SK-N-SH (cell line): Measurements from ENCODE around the gene INPP5J. TPM values are rescaled to one million over a fixed set of nuclear protein-coding genes. Genes with fewer than 3 reads are reported as not detected.

Experiments used
- CTCF ChIA-PET: fragments of 300-600, 350-600 bp; formaldehyde crosslinking; extraction: SDS; loops from one replicate; lab custom pipeline; 2021; lab: Yijun Ruan, JAX
- POLR2A ChIA-PET: fragments of 350-600 bp; sonication (Branson Sonifier 250); formaldehyde crosslinking; extraction: SDS; loops from one replicate; lab custom pipeline; 2020; ENCODE audit warnings: antibody characterized with exemption, inconsistent platforms; lab: Yijun Ruan, JAX
- DNase-seq: peaks from one replicate; pipeline ENCODE4 v3.0.0; 2012
- H2AFZ ChIP-seq: fragments of 200-600 bp; sonication (generic); 2 replicates; pipeline ENCODE4 v1.8.1; 2016; ENCODE audit warnings: antibody characterized with exemption, mild to moderate bottlenecking, low read depth
- H3F3A ChIP-seq: fragments of 200-600 bp; sonication (generic); replicated peaks from 2 replicates; pipeline ENCODE3; 2016; ENCODE audit warnings: antibody characterized with exemption, mild to moderate bottlenecking; ENCODE audit not compliant: insufficient read depth
- H3K27ac ChIP-seq, 2 experiments: fragments of 200-500 bp in 1 of 2; fragments of 200-600 bp in 1 of 2; sonication (Bioruptor generic) in 1 of 2; sonication (generic), shearing (Covaris generic) in 1 of 2; 2 replicates each; pipeline versions ENCODE4 v1.5.1 to v1.6.1; 2014 to 2016; ENCODE audit warnings: low read depth in 2 of 2, inconsistent platforms in 1 of 2, low read length in 1 of 2, mild to moderate bottlenecking in 1 of 2, mixed read lengths in 1 of 2
- H3K27me3 ChIP-seq: fragments of 200-600 bp; sonication (generic), shearing (Covaris generic); 2 replicates; pipeline ENCODE4 v1.6.1; 2016; ENCODE audit warnings: mixed run types; ENCODE audit not compliant: insufficient read depth
- H3K36me3 ChIP-seq, 2 experiments: fragments of 200-500 bp in 1 of 2; fragments of 200-600 bp in 1 of 2; sonication (Bioruptor generic) in 1 of 2; sonication (generic) in 1 of 2; replicated peaks in 1 of 2; 2 replicates each; pipeline versions ENCODE3 to v1.5.1; 2014 to 2016; ENCODE audit warnings: low read length in 1 of 2, mild to moderate bottlenecking in 1 of 2; ENCODE audit not compliant: insufficient read depth in 2 of 2, control insufficient read depth in 1 of 2
- H3K4me1 ChIP-seq, 2 experiments: fragments of 200-500 bp in 1 of 2; fragments of 200-600 bp in 1 of 2; sonication (Bioruptor generic) in 1 of 2; sonication (generic), shearing (Covaris generic) in 1 of 2; 2 replicates each; pipeline versions ENCODE4 v1.5.1 to v1.6.1; 2014 to 2016; ENCODE audit warnings: low read depth in 1 of 2, low read length in 1 of 2, mixed run types in 1 of 2; ENCODE audit not compliant: insufficient read depth in 2 of 2, control insufficient read depth in 1 of 2
- H3K4me2 ChIP-seq: fragments of 200-600 bp; sonication (generic), shearing (Covaris generic); 2 replicates; pipeline ENCODE4 v1.6.1; 2017; ENCODE audit warnings: mixed run types
- H3K4me3 ChIP-seq, 2 experiments: fragments of 200-500 bp in 1 of 2; fragments of 200-600 bp in 1 of 2; sonication (Bioruptor generic) in 1 of 2; sonication (generic), shearing (Covaris generic) in 1 of 2; 2 replicates each; pipeline versions ENCODE4 v1.5.1 to v1.8.1; 2014 to 2016; ENCODE audit warnings: low read depth in 2 of 2, inconsistent platforms in 1 of 2, low read length in 1 of 2, mild to moderate bottlenecking in 1 of 2, mixed read lengths in 1 of 2, moderate library complexity in 1 of 2
- H3K79me2 ChIP-seq: fragments of 200-600 bp; sonication (generic); 2 replicates; pipeline ENCODE4 v1.8.1; 2017; ENCODE audit warnings: mild to moderate bottlenecking; ENCODE audit not compliant: insufficient read depth
- H3K9ac ChIP-seq: fragments of 200-600 bp; sonication (generic); 2 replicates; pipeline ENCODE4 v1.6.1; 2017; ENCODE audit warnings: mixed run types
- H3K9me2 ChIP-seq: fragments of 200-600 bp; sonication (generic); 2 replicates; pipeline ENCODE4 v1.6.1; 2017; ENCODE audit warnings: mixed run types
- H3K9me3 ChIP-seq: fragments of 200-600 bp; sonication (generic); 2 replicates; pipeline ENCODE4 v1.6.1; 2017; ENCODE audit warnings: mixed run types, mild to moderate bottlenecking, moderate library complexity
- H4K20me1 ChIP-seq: fragments of 200-600 bp; sonication (generic); 2 replicates; pipeline ENCODE4 v1.6.1; 2017; ENCODE audit warnings: mild to moderate bottlenecking, mixed run types; ENCODE audit not compliant: insufficient read depth
- EZH2phosphoT487 ChIP-seq: fragments of 200-600 bp; sonication (generic); IDR thresholded peaks from 2 replicates; pipeline ENCODE4 v1.6.1; 2017; ENCODE audit warnings: low read depth, mixed run types, mild to moderate bottlenecking, antibody characterized with exemption, moderate library complexity, borderline replicate concordance
- FOXM1 ChIP-seq: IDR thresholded peaks from 2 replicates; pipeline ENCODE4 v1.4.0; 2012; ENCODE audit warnings: low read depth, mild to moderate bottlenecking
- GATA2 ChIP-seq: sonication (generic); formaldehyde crosslinking; IDR thresholded peaks from 2 replicates; pipeline ENCODE4 v1.5.0; 2020; ENCODE audit warnings: mild to moderate bottlenecking, missing genetic modification reagents
- JUND ChIP-seq: IDR thresholded peaks from 2 replicates; pipeline ENCODE4 v1.4.0; 2012
- MXI1 ChIP-seq: IDR thresholded peaks from 2 replicates; pipeline ENCODE4 v1.6.1; 2012; ENCODE audit warnings: mild to moderate bottlenecking, low read depth, low read length, improper control_type of control experiment
- POLR2AphosphoS5 ChIP-seq: IDR thresholded peaks from 2 replicates; pipeline ENCODE4 v1.6.1; 2012; ENCODE audit warnings: low read depth, low read length
- SIN3A ChIP-seq: IDR thresholded peaks from 2 replicates; pipeline ENCODE4 v1.6.1; 2012; ENCODE audit warnings: low read depth, mild to moderate bottlenecking, low read length, moderate library complexity, borderline replicate concordance
- SMC3 ChIP-seq: IDR thresholded peaks from 2 replicates; pipeline ENCODE4 v1.6.1; 2012; ENCODE audit warnings: low read depth, low read length, improper control_type of control experiment
- YY1 ChIP-seq: IDR thresholded peaks from 2 replicates; pipeline ENCODE4 v1.4.0; 2012; ENCODE audit warnings: low read depth, mild to moderate bottlenecking
- ZBTB33 ChIP-seq: IDR thresholded peaks from 2 replicates; pipeline ENCODE4 v1.4.0; 2012; ENCODE audit warnings: low read depth, borderline replicate concordance
- WGBS: methylation state at CpG from one replicate; pipeline ENCODE4 v1.1.6; 2017; ENCODE audit warnings: low lambda C conversion rate; 5-methylcytosine and 5-hydroxymethylcytosine counted together
- polyA plus RNA-seq, 3 experiments: library from polyadenylated mRNA; depleted of rRNA; stranded (reverse); fragments of >200 nt; gene quantifications; 2 replicates each; pipeline ENCODE4 v1.2.3, GENCODE V29; 2012
- TF ChIP-seq, protein P1 (sequence below): IDR thresholded peaks from 2 replicates; pipeline ENCODE4 v1.4.0; 2012; ENCODE audit warnings: low read depth, borderline replicate concordance
- TF ChIP-seq, protein P2 (sequence below): fragments of 200-600 bp; sonication (generic); IDR thresholded peaks from 2 replicates; pipeline ENCODE4 v1.6.1; 2017; ENCODE audit warnings: antibody characterized with exemption, mild to moderate bottlenecking, moderate library complexity
- TF ChIP-seq, protein P3 (sequence below): fragments of 150-350 bp; IDR thresholded peaks from 2 replicates; pipeline ENCODE4 v1.6.1; 2017; ENCODE audit warnings: antibody characterized with exemption, low read length, low read depth, borderline replicate concordance

Gene INPP5J
- polyA plus RNA-seq, 1 of the 3 experiments (the other 2 are of a cell fraction): 3.2 TPM

DNA sequence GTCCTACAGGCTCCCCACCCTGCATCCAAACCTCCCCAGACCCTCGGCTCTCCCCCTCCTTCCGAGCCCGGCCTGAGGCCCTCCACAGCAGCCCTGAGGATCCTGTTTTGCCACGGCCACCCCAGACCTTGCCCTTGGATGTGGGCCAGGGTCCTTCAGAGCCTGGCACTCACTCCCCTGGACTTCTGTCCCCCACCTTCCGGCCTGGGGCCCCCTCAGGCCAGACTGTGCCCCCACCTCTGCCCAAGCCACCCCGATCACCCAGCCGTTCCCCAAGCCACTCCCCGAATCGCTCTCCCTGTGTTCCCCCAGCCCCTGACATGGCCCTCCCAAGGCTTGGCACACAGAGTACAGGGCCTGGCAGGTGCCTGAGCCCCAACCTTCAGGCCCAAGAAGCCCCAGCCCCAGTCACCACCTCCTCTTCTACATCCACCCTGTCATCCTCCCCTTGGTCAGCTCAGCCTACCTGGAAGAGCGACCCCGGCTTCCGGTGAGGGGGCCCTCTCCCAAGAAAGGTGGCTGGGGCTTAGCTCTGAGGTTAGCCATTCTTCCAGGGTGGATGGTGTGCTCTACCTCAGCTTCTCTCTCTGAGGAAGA lies 2.9 kb downstream of the INPP5J start:
- peak overlapping the region in 1 of 2 experiments; percentile 86; a peak in 2 of 4 replicates for H3K27ac ChIP-seq
- H3K36me3 ChIP-seq: no peaks in the 10 kb centered on the region
- H3K79me2 ChIP-seq: no peaks in the 10 kb centered on the region
- H3K4me2 ChIP-seq: no peak overlapping the region
- no peak overlapping the region for H2AFZ ChIP-seq
- TF ChIP-seq GATA2 (CRISPR knock-in tag) (no peak), MXI1 (no peak), POLR2AphosphoS5 (no peak), FOXM1 (no peak), EZH2phosphoT487 (no peak), SIN3A (no peak), ZBTB33 (no peak), SMC3 (no peak), JUND (no peak), YY1 (no peak)
- TF ChIP-seq, protein P1, sequence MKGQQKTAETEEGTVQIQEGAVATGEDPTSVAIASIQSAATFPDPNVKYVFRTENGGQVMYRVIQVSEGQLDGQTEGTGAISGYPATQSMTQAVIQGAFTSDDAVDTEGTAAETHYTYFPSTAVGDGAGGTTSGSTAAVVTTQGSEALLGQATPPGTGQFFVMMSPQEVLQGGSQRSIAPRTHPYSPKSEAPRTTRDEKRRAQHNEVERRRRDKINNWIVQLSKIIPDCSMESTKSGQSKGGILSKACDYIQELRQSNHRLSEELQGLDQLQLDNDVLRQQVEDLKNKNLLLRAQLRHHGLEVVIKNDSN: no peak
- TF ChIP-seq, protein P2, sequence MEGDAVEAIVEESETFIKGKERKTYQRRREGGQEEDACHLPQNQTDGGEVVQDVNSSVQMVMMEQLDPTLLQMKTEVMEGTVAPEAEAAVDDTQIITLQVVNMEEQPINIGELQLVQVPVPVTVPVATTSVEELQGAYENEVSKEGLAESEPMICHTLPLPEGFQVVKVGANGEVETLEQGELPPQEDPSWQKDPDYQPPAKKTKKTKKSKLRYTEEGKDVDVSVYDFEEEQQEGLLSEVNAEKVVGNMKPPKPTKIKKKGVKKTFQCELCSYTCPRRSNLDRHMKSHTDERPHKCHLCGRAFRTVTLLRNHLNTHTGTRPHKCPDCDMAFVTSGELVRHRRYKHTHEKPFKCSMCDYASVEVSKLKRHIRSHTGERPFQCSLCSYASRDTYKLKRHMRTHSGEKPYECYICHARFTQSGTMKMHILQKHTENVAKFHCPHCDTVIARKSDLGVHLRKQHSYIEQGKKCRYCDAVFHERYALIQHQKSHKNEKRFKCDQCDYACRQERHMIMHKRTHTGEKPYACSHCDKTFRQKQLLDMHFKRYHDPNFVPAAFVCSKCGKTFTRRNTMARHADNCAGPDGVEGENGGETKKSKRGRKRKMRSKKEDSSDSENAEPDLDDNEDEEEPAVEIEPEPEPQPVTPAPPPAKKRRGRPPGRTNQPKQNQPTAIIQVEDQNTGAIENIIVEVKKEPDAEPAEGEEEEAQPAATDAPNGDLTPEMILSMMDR: no peak
- TF ChIP-seq, protein P3, sequence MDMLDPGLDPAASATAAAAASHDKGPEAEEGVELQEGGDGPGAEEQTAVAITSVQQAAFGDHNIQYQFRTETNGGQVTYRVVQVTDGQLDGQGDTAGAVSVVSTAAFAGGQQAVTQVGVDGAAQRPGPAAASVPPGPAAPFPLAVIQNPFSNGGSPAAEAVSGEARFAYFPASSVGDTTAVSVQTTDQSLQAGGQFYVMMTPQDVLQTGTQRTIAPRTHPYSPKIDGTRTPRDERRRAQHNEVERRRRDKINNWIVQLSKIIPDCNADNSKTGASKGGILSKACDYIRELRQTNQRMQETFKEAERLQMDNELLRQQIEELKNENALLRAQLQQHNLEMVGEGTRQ: no peak
- DNase-seq: no peak
- H3K9me2 ChIP-seq: no peaks in the 10 kb centered on the region
- no peaks in the 10 kb centered on the region for H3K9me3 ChIP-seq
- no peaks in the 10 kb centered on the region for H4K20me1 ChIP-seq
- H3K4me3 ChIP-seq: no peak overlapping the region; a peak in 1 of 4 replicates
- peaks cover 0 to 43% of the 10 kb centered on the region in 2 experiments; a peak in 1 of 4 replicates for H3K4me1 ChIP-seq
- no peak overlapping the region for H3K9ac ChIP-seq
- ChIA-PET POLR2A (no interaction called here), CTCF (interaction anchor here (8.2 kb wide), 1 partner anchor 17 kb away, joined by 52 read pairs; the partner anchor contains the start of gene SELENOM)
- no peaks in the 10 kb centered on the region for H3K27me3 ChIP-seq
- WGBS: 77% methylated on average over 7 of the region's 12 CpGs
- H3F3A ChIP-seq: peaks cover 4% of the 10 kb centered on the region
